ENCODE data around the gene DLG2. TPM values are rescaled to one million over a fixed set of nuclear protein-coding genes. Genes with fewer than 3 reads are reported as not detected.

The DLG2 gene
- total RNA-seq, 1 experiment from 2014 or later, result 0.20 TPM

- in situ Hi-C loops (cut with HindIII; ENCODE audit: low pct_unique_long_range_greater_than_20kb, low sequenced_read_pairs), result no loop called here
- no peak for DNase-seq (ENCODE audit: low read depth)
These were observed 966.7 kb downstream of the DLG2 start for GRCh38 chr11:84660257-84660977.

GRCh38 chr11:84655712-84656111 lies 971.4 kb downstream of the DLG2 start:
- DNase-seq (ENCODE audit: low read depth), result no peak
- in situ Hi-C loops (cut with HindIII; ENCODE audit: low pct_unique_long_range_greater_than_20kb, low sequenced_read_pairs), result no loop called here

GRCh38 chr11:84648471-84648870 lies 978.7 kb downstream of the DLG2 start:
- in situ Hi-C loops (cut with HindIII; ENCODE audit: low pct_unique_long_range_greater_than_20kb, low sequenced_read_pairs), result no loop called here
- no peak for DNase-seq (ENCODE audit: low read depth)

GRCh38 chr11:84645988-84646694 lies 981.0 kb downstream of the DLG2 start:
- in situ Hi-C loops (cut with HindIII; ENCODE audit: low pct_unique_long_range_greater_than_20kb, low sequenced_read_pairs), result no loop called here
- DNase-seq (ENCODE audit: low read depth), result no peak

GRCh38 chr11:84642500-84642899 lies 984.6 kb downstream of the DLG2 start:
- in situ Hi-C loops (cut with HindIII; ENCODE audit: low pct_unique_long_range_greater_than_20kb, low sequenced_read_pairs), result no loop called here
- DNase-seq (ENCODE audit: low read depth), result no peak

GRCh38 chr11:84634309-84634708 lies 992.8 kb downstream of the DLG2 start:
- in situ Hi-C loops (cut with HindIII; ENCODE audit: low pct_unique_long_range_greater_than_20kb, low sequenced_read_pairs), result no loop called here
- DNase-seq (ENCODE audit: low read depth), result no peak

GRCh38 chr11:84628871-84629620 lies 998.1 kb downstream of the DLG2 start:
- DNase-seq (ENCODE audit: low read depth), result no peak
- in situ Hi-C loops (cut with HindIII; ENCODE audit: low pct_unique_long_range_greater_than_20kb, low sequenced_read_pairs), result no loop called here

GRCh38 chr11:84626256-84626655 lies 1000.9 kb downstream of the DLG2 start:
- in situ Hi-C loops (cut with HindIII; ENCODE audit: low pct_unique_long_range_greater_than_20kb, low sequenced_read_pairs), result no loop called here
- no peak for DNase-seq (ENCODE audit: low read depth)

GRCh38 chr11:84612645-84613044 lies 1014.5 kb downstream of the DLG2 start:
- DNase-seq (ENCODE audit: low read depth), result no peak
- in situ Hi-C loops (cut with HindIII; ENCODE audit: low pct_unique_long_range_greater_than_20kb, low sequenced_read_pairs), result no loop called here

- DNase-seq (ENCODE audit: low read depth), result no peak
- in situ Hi-C loops (cut with HindIII; ENCODE audit: low pct_unique_long_range_greater_than_20kb, low sequenced_read_pairs), result no loop called here
These were observed 1018.3 kb downstream of the DLG2 start for GRCh38 chr11:84608837-84609196.

GRCh38 chr11:84607975-84608836 lies 1018.9 kb downstream of the DLG2 start:
- DNase-seq (ENCODE audit: low read depth), result no peak
- in situ Hi-C loops (cut with HindIII; ENCODE audit: low pct_unique_long_range_greater_than_20kb, low sequenced_read_pairs), result no loop called here

GRCh38 chr11:84594602-84595001 lies 1032.5 kb downstream of the DLG2 start:
- in situ Hi-C loops (cut with HindIII; ENCODE audit: low pct_unique_long_range_greater_than_20kb, low sequenced_read_pairs), result no loop called here
- peak; percentile 1 for DNase-seq (ENCODE audit: low read depth)

- in situ Hi-C loops (cut with HindIII; ENCODE audit: low pct_unique_long_range_greater_than_20kb, low sequenced_read_pairs), result no loop called here
- no peak for DNase-seq (ENCODE audit: low read depth)
These were observed 1037.0 kb downstream of the DLG2 start for GRCh38 chr11:84590106-84590505.

GRCh38 chr11:84588131-84588829 lies 1038.9 kb downstream of the DLG2 start:
- in situ Hi-C loops (cut with HindIII; ENCODE audit: low pct_unique_long_range_greater_than_20kb, low sequenced_read_pairs), result no loop called here
- no peak for DNase-seq (ENCODE audit: low read depth)

GRCh38 chr11:84583106-84583505 lies 1044.0 kb downstream of the DLG2 start:
- in situ Hi-C loops (cut with HindIII; ENCODE audit: low pct_unique_long_range_greater_than_20kb, low sequenced_read_pairs), result no loop called here
- DNase-seq (ENCODE audit: low read depth), result no peak

- in situ Hi-C loops (cut with HindIII; ENCODE audit: low pct_unique_long_range_greater_than_20kb, low sequenced_read_pairs), result no loop called here
- DNase-seq (ENCODE audit: low read depth), result no peak
These were observed 1046.1 kb downstream of the DLG2 start for GRCh38 chr11:84581083-84581482.

- no peak for DNase-seq (ENCODE audit: low read depth)
- in situ Hi-C loops (cut with HindIII; ENCODE audit: low pct_unique_long_range_greater_than_20kb, low sequenced_read_pairs), result no loop called here
These were observed 1046.7 kb downstream of the DLG2 start for GRCh38 chr11:84580428-84580827.

GRCh38 chr11:84573868-84574267 lies 1053.3 kb downstream of the DLG2 start:
- no peak for DNase-seq (ENCODE audit: low read depth)
- in situ Hi-C loops (cut with HindIII; ENCODE audit: low pct_unique_long_range_greater_than_20kb, low sequenced_read_pairs), result no loop called here
